Measurements from ENCODE around the gene FKBP4.
A peak's percentile ranks its signal among the peaks of the same experiment; 100 is the strongest.

FKBP4 gene

GRCh38 chr12:2812290-2813213 is 17.8 kb downstream of the FKBP4 start, which contains the start of gene ITFG2:
Gene ITFG2, plus strand, starts transcription at chr12:2812668. Its CDS starts 93 bp downstream, at chr12:2812761.
- peak; percentile 97 for DNase-seq (ENCODE audit: low read depth in 2 of 2)

- DNase-seq (ENCODE audit: low read depth in 2 of 2), result peak; percentile 38 to 39
These were observed 18.7 kb downstream of the FKBP4 start for GRCh38 chr12:2813214-2814185.

- no peak for DNase-seq (ENCODE audit: low read depth in 2 of 2)
These were observed 25.0 kb downstream of the FKBP4 start for GRCh38 chr12:2819810-2820209.

GRCh38 chr12:2820432-2820831 is 25.7 kb downstream of the FKBP4 start:
- no peak for DNase-seq (ENCODE audit: low read depth in 2 of 2)

GRCh38 chr12:2823483-2823882 is 28.7 kb downstream of the FKBP4 start:
- no peak for DNase-seq (ENCODE audit: low read depth in 2 of 2)

- no peak for DNase-seq (ENCODE audit: low read depth in 2 of 2)
These were observed 29.8 kb downstream of the FKBP4 start for GRCh38 chr12:2824541-2824940.

GRCh38 chr12:2825132-2825531 is 30.4 kb downstream of the FKBP4 start:
- no peak for DNase-seq (ENCODE audit: low read depth in 2 of 2)

- DNase-seq (ENCODE audit: low read depth in 2 of 2), result no peak
These were observed 31.3 kb downstream of the FKBP4 start for GRCh38 chr12:2826036-2826435.

- DNase-seq (ENCODE audit: low read depth in 2 of 2), result no peak
These were observed 32.1 kb downstream of the FKBP4 start for GRCh38 chr12:2826721-2827515.

GRCh38 chr12:2829275-2829674 is 34.5 kb downstream of the FKBP4 start:
- DNase-seq (ENCODE audit: low read depth in 2 of 2), result no peak

- no peak for DNase-seq (ENCODE audit: low read depth in 2 of 2)
These were observed 37.9 kb downstream of the FKBP4 start for GRCh38 chr12:2832550-2833127.

- DNase-seq (ENCODE audit: low read depth in 2 of 2), result no peak
These were observed 38.6 kb downstream of the FKBP4 start for GRCh38 chr12:2833327-2833726.

- no peak for DNase-seq (ENCODE audit: low read depth in 2 of 2)
These were observed 39.0 kb downstream of the FKBP4 start for GRCh38 chr12:2833810-2834209.

GRCh38 chr12:2834581-2835491 is 40.1 kb downstream of the FKBP4 start, which contains the start of gene NRIP2:
Gene NRIP2, minus strand, starts transcription at chr12:2835035. Its CDS starts 52 bp downstream, at chr12:2834983.
- no peak for DNase-seq (ENCODE audit: low read depth in 2 of 2)

- no peak for DNase-seq (ENCODE audit: low read depth in 2 of 2)
These were observed 41.1 kb downstream of the FKBP4 start for GRCh38 chr12:2835691-2836403.

- DNase-seq (ENCODE audit: low read depth in 2 of 2), result no peak
These were observed 41.8 kb downstream of the FKBP4 start for GRCh38 chr12:2836574-2836973.

GRCh38 chr12:2841056-2841650 is 46.4 kb downstream of the FKBP4 start:
- DNase-seq (ENCODE audit: low read depth in 2 of 2), result no peak

GRCh38 chr12:2842948-2843347 is 48.2 kb downstream of the FKBP4 start:
- DNase-seq (ENCODE audit: low read depth in 2 of 2), result no peak

GRCh38 chr12:2844786-2845185 is 50.0 kb downstream of the FKBP4 start:
- no peak for DNase-seq (ENCODE audit: low read depth in 2 of 2)
